Psoas muscle (tissue), 8 donors: ENCODE results near the gene KCNC4. TPM values are rescaled to one million over a fixed set of nuclear protein-coding genes. Genes with fewer than 3 reads are reported as not detected.

Experiments
- ATAC-seq, 4 donors: fragments of 200-7000 bp; cut with Tn5 transposase; one replicate each; pipeline ENCODE4 v1.9.1; 2020; ENCODE audit warnings: moderate library complexity in 3 of 4, mild to moderate bottlenecking in 2 of 4
- DNase-seq, 2 donors: peaks; one replicate each; pipeline ENCODE4 v3.0.0-alpha.2; 2020
- H3K27ac ChIP-seq: fragments of 200-600 bp; one replicate; pipeline ENCODE4 v1.8.0; 2022
- H3K27me3 ChIP-seq, 3 donors: fragments of 200-600 bp in 1 of 3; one replicate each; pipeline versions ENCODE4 v1.6.1 to v1.8.0; 2013 to 2022; ENCODE audit warnings: low read length in 2 of 3, mild to moderate bottlenecking in 2 of 3, moderate library complexity in 1 of 3; ENCODE audit not compliant: insufficient read depth in 3 of 3
- H3K36me3 ChIP-seq, 2 donors: fragments of 200-600 bp in 1 of 2; one replicate each; pipeline versions ENCODE4 v1.6.1 to v1.8.0; 2013 to 2022; ENCODE audit warnings: low read depth in 1 of 2, mild to moderate bottlenecking in 1 of 2, moderate library complexity in 1 of 2; ENCODE audit not compliant: insufficient read depth in 1 of 2
- H3K4me1 ChIP-seq: fragments of 200-600 bp; one replicate; pipeline ENCODE4 v1.8.0; 2022
- H3K4me3 ChIP-seq: fragments of 200-600 bp; one replicate; pipeline ENCODE4 v1.8.0; 2022; ENCODE audit warnings: mild to moderate bottlenecking
- H3K9me3 ChIP-seq: fragments of 200-600 bp; one replicate; pipeline ENCODE4 v1.8.0; 2022
- CTCF ChIP-seq: fragments of 200-600 bp; IDR thresholded peaks from one replicate; pipeline ENCODE4 v1.8.0; 2022; ENCODE audit warnings: antibody characterized with exemption
- WGBS, 3 donors: extraction: QIAGEN DNeasy Blood & Tissue Kit; methylation state at CpG; one replicate each; pipeline versions ENCODE4 v1.1.6 to v1.1.7; 2013; 5-methylcytosine and 5-hydroxymethylcytosine counted together
- intact Hi-C, 2 donors: fragments of 100-400 bp; cut with DNase I; formaldehyde crosslinking; loops; one replicate each; pipeline versions ENCODE4 v1.11.0 to v1.14.2; 2022
- polyA plus RNA-seq, 3 donors: library from polyadenylated mRNA; stranded (reverse); fragments of 200-250 nt; gene quantifications; one replicate each; pipeline ENCODE4 v1.2.3, GENCODE V29; 2013
- total RNA-seq, 4 donors: library from RNA; stranded (reverse); fragmentation: NEBNext Ultra II Directional in 2 of 4; extraction: Animal tissue kit (Norgen Biotek cat#: 25700) in 2 of 4; gene quantifications; one replicate each; pipeline versions ENCODE4 v1.2.1 to v1.2.4, GENCODE V29; 2021 to 2023
- donor health status: healthy with polysubstance abuse.
- donor health status: DM: no; HTN: no; CAD: no; lungs with moderate emphysema.
- donor health status: Bipolar disorder and iron deficiency.
- donor health status: healthy.
- donor health status: DM: yes; HTN: yes; CAD: no.
- donor health status: DM: no; HTN: no; CAD: no.
- donor health status: DM: no; HTN: no; CAD: no.
- donor health status: DM: yes; HTN: yes; CAD: no.

The KCNC4 gene
- total and polyA plus RNA-seq, 7 donors, result 2.4 to 14.5 (median 5.9) TPM

DNA sequence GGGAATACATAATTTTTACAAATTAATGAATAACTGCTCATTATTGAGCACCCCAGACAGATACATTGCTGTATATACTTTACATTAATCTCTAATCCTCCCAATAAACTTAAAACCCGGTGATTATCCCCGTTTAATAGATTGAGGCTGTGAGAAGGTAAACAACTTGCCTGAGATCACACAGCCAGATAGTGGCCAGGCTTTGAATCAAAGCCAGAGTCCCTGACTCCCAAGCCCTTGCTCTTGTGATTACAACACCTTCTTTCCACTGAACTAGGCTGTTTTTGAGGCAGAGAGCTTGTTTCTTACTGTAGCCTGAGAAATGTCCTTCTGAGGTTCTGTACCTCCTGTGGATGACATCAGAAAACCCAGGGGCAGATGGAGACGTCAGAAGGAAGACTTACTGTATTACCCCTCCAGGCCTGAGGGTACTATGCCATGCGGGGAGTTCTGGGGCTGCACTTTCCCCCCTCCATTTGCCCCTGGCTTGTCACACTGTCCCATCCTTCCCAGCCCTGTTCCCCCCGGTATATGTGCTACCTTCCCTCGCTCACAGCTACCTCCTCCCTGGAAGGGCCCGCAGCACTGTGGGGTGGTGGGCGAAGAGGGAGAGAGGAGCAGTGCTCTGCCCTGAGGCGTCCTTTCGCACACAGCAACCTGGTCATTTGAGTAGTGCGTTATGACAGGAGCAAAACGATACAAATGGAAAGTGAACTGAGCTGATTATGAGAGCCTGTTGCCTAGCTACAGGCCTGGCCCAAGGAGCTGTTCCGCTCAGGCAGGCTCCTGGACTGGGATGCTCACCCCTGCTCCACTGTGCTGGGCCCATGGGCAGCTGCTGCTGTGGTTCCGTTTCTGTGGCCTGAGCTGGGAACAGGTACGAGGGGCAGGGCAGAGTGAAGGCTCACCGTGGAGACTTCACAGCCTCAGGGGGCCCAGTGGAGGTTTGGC is 4.6 kb downstream of the KCNC4 start:
- no peak for TF ChIP-seq CTCF
- no peak overlapping the region for H3K4me3 ChIP-seq
- no peaks in the 10 kb centered on the region for H3K4me1 ChIP-seq
- ATAC-seq (no peak), DNase-seq (no peak)
- no peaks in the 10 kb centered on the region for H3K9me3 ChIP-seq
- no peaks in the 10 kb centered on the region for H3K36me3 ChIP-seq
- WGBS, 3 donors, result 72 to 78% (median 78%) methylated on average over 16 of the region's 16 CpGs
- intact Hi-C loops, result no loop called here
- no peak overlapping the region for H3K27ac ChIP-seq
- peaks cover 0 to 18% (median 3%) of the 10 kb centered on the region in 3 donors for H3K27me3 ChIP-seq

DNA sequence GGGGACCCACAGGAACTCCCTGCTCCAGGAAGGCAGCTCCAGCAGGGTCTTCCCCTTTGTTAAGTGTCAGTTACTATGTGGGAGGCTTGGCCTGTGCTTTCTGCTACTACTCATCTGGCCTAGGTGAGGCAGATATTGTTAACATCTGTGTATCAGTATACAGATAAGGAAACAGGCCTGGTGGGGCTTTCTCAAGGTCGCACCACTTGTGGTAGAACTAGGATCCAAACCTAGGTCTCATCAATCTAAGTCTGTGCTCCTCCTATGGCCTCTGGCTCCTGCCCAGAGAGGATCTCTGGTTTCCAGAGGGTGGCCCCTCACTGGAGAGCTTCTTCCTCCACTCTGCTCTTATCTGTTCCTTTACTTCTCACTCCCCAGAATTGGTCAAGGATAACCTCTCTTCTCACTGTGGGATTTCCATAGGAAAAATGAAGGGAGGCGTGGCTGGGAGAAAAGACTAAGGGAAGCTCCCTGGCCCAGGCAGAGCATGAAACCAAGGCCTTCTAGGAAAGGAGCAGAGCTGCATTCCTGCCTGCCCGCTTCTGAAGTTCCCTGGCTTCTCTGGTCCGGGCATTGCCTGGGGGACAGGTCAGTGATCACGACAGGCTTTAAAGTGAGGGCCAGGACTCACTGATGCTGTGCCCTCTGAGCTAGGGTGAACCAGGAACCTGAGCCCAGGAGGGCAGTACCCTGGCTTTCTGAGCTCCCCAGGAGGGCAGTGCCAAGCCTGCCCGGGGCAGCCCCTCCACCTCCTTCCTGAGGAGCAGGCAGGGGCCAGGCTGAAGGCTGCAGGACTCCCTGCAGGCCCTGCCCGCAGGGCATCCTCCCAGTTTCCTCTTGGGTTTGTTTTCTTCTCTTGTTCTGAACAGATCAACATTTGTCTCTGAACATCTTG is 5.8 kb downstream of the KCNC4 start:
- H3K9me3 ChIP-seq, result no peaks in the 10 kb centered on the region
- 82 to 86% (median 83%) methylated on average over 7 of the region's 7 CpGs for WGBS, 3 donors
- ATAC-seq (no peak), DNase-seq (no peak)
- no peaks in the 10 kb centered on the region for H3K36me3 ChIP-seq
- H3K27me3 ChIP-seq, result peaks cover 0 to 17% (median 3%) of the 10 kb centered on the region in 3 donors
- H3K4me1 ChIP-seq, result no peaks in the 10 kb centered on the region
- intact Hi-C loops, result no loop called here
- TF ChIP-seq CTCF, result no peak
- H3K4me3 ChIP-seq, result no peak overlapping the region
- no peak overlapping the region for H3K27ac ChIP-seq

DNA sequence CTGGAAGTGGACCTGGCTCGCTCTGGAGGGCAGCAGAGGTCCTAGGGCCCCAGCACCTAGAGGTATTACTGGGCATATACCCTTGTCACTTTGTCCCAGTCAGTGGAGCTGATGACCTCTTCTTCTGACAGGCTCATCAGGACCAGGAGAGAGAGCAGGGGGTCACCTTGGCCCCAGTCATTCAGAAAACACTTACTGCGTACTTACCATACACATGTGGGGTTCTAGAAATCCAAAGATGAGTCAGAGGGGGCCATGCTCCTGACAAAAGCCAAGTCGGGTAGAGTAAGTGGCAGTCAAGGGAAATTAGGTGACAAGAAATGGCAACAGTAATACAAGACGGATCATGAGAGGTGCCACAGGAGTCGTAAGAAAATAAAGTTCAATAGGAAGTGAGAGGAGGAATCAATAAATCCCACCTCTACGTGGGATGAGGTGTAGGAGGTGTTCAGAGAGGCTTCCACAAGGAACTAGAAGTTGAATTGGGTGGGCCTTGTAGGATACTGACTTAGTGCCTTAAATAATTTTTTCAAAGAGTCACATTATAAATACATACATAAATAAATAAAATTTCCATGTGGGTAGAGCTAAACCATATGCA is 6.8 kb downstream of the KCNC4 start:
- no peaks in the 10 kb centered on the region for H3K4me1 ChIP-seq
- H3K27me3 ChIP-seq, result peaks cover 0 to 9% (median 0%) of the 10 kb centered on the region in 3 donors
- no peak for DNase-seq
- intact Hi-C loops, result no loop called here
- ATAC-seq, result no peak
- no peaks in the 10 kb centered on the region for H3K9me3 ChIP-seq
- WGBS, 3 donors, result 91 to 94% (median 92%) methylated on average over 6 of the region's 6 CpGs
- no peak overlapping the region for H3K27ac ChIP-seq
- H3K4me3 ChIP-seq, result no peak overlapping the region
- H3K36me3 ChIP-seq, result no peaks in the 10 kb centered on the region
- no peak for TF ChIP-seq CTCF

- Histone ChIP-seq H3K4me1 (no peaks in the 10 kb centered on the region), H3K9me3 (no peaks in the 10 kb centered on the region), H3K36me3 (no peaks in the 10 kb centered on the region), H3K4me3 (no peak overlapping the region), H3K27ac (no peak overlapping the region), H3K27me3 (peaks cover 0 to 9% (median 0%) of the 10 kb centered on the region in 3 donors)
- DNase-seq (no peak), ATAC-seq (no peak)
- 88 to 92% (median 90%) methylated on average over 5 of the region's 5 CpGs for WGBS, 3 donors
- no peak for TF ChIP-seq CTCF
- intact Hi-C loops, result no loop called here
Observed at GRCh38 chr1:110218137-110218536, 8.0 kb downstream of the KCNC4 start.
